CD14-positive monocyte (primary cell): Measurements from ENCODE around the gene QSOX1. TPM values are rescaled to one million over a fixed set of nuclear protein-coding genes. Genes with fewer than 3 reads are reported as not detected.
A peak's percentile ranks its signal among the peaks of the same experiment; 100 is the strongest.

Source experiments
- DNase-seq, 3 donors: peaks; one replicate each; pipeline ENCODE4 v3.0.0-alpha.2; 2011 to 2022
- H2AFZ ChIP-seq: 2 replicates; pipeline ENCODE4 v1.6.0; 2012; ENCODE audit warnings: mild to moderate bottlenecking, low read depth, low read length, inconsistent platforms; ENCODE audit not compliant: insufficient read depth, poor library complexity, severe bottlenecking
- H3K27ac ChIP-seq, 2 donors: 1 replicate in 1 of 2; 2 replicates in 1 of 2; pipeline ENCODE4 v1.5.1; 2012 to 2013; ENCODE audit warnings: low read length in 2 of 2, control low read depth in 1 of 2, inconsistent platforms in 1 of 2, low read depth in 1 of 2, mild to moderate bottlenecking in 1 of 2
- H3K27me3 ChIP-seq, 2 donors: one replicate each; pipeline versions ENCODE4 v1.6.0 to v1.6.1; 2011 to 2013; ENCODE audit warnings: low read length in 2 of 2; ENCODE audit not compliant: control insufficient read depth in 2 of 2, insufficient read depth in 2 of 2
- H3K36me3 ChIP-seq, 2 donors: replicated peaks in 1 of 2; 1 replicate in 1 of 2; 2 replicates in 1 of 2; pipeline versions ENCODE4 v1.5.1 to v1.6.1; 2012 to 2013; ENCODE audit warnings: low read length in 2 of 2, control low read depth in 1 of 2, inconsistent platforms in 1 of 2, mild to moderate bottlenecking in 1 of 2; ENCODE audit not compliant: insufficient read depth in 2 of 2, control insufficient read depth in 1 of 2
- H3K4me1 ChIP-seq, 2 donors: 1 replicate in 1 of 2; 2 replicates in 1 of 2; pipeline versions ENCODE4 v1.5.1 to v1.6.1; 2012 to 2013; ENCODE audit warnings: low read length in 2 of 2, control low read depth in 1 of 2, inconsistent platforms in 1 of 2, mild to moderate bottlenecking in 1 of 2, moderate library complexity in 1 of 2; ENCODE audit not compliant: insufficient read depth in 2 of 2, control insufficient read depth in 1 of 2
- H3K4me2 ChIP-seq: replicated peaks from 2 replicates; pipeline ENCODE3; 2012; ENCODE audit warnings: low read length, moderate library complexity, mild to moderate bottlenecking; ENCODE audit not compliant: poor library complexity, severe bottlenecking; ENCODE audit errors: extremely low read depth
- H3K4me3 ChIP-seq, 3 experiments: fragments of 200-600 bp in 1 of 3; sonication (generic) in 1 of 3; replicated peaks in 1 of 3; 1 replicate in 2 of 3; 2 replicates in 1 of 3; pipeline ENCODE4 v1.5.1; 2011 to 2013; ENCODE audit warnings: low read length in 3 of 3, mild to moderate bottlenecking in 3 of 3, control low read depth in 2 of 3, low read depth in 2 of 3, inconsistent platforms in 1 of 3, moderate library complexity in 1 of 3
- H3K79me2 ChIP-seq: 2 replicates; pipeline ENCODE4 v1.6.0; 2012; ENCODE audit warnings: mild to moderate bottlenecking, control low read depth, inconsistent platforms, low read length, moderate library complexity; ENCODE audit not compliant: insufficient read depth
- H3K9ac ChIP-seq: 2 replicates; pipeline ENCODE4 v1.6.0; 2017; ENCODE audit warnings: low read length, mild to moderate bottlenecking; ENCODE audit not compliant: insufficient read depth, poor library complexity, severe bottlenecking
- H3K9me3 ChIP-seq, 2 donors: replicated peaks in 1 of 2; 1 replicate in 1 of 2; 2 replicates in 1 of 2; pipeline versions ENCODE4 v1.5.1 to v1.6.1; 2012 to 2013; ENCODE audit warnings: low read length in 2 of 2, control low read depth in 1 of 2; ENCODE audit not compliant: control insufficient read depth in 1 of 2, insufficient read depth in 1 of 2
- H4K20me1 ChIP-seq: 2 replicates; pipeline ENCODE4 v1.6.0; 2012; ENCODE audit warnings: mild to moderate bottlenecking, low read length, control low read depth, moderate library complexity; ENCODE audit not compliant: insufficient read depth
- H3K27ac Mint-ChIP-seq, 7 donors: one replicate each; pipeline ENCODE4 v1.8.0; 2020; ENCODE audit warnings: mild to moderate bottlenecking in 7 of 7, mixed read lengths in 7 of 7, moderate library complexity in 6 of 7, inconsistent platforms in 2 of 7
- H3K27me3 Mint-ChIP-seq, 3 donors: one replicate each; pipeline ENCODE4 v1.8.0; 2021 to 2022; ENCODE audit warnings: low read depth in 3 of 3, mild to moderate bottlenecking in 3 of 3, mixed read lengths in 3 of 3, moderate library complexity in 3 of 3, inconsistent platforms in 1 of 3
- H3K36me3 Mint-ChIP-seq, 2 donors: one replicate each; pipeline ENCODE4 v1.8.0; 2020; ENCODE audit warnings: mixed read lengths in 2 of 2, inconsistent platforms in 1 of 2, mild to moderate bottlenecking in 1 of 2
- H3K4me1 Mint-ChIP-seq: one replicate; pipeline ENCODE4 v1.8.0; 2020; ENCODE audit warnings: mild to moderate bottlenecking, mixed read lengths
- H3K4me3 Mint-ChIP-seq, 2 donors: one replicate each; pipeline ENCODE4 v1.8.0; 2020; ENCODE audit warnings: mild to moderate bottlenecking in 2 of 2, mixed read lengths in 2 of 2, moderate library complexity in 1 of 2
- H3K9me3 Mint-ChIP-seq, 7 donors: one replicate each; pipeline ENCODE4 v1.8.0; 2020 to 2022; ENCODE audit warnings: mixed read lengths in 7 of 7, mild to moderate bottlenecking in 6 of 7, moderate library complexity in 6 of 7, inconsistent platforms in 2 of 7
- CTCF ChIP-seq: fragments of 200-600 bp; IDR thresholded peaks from one replicate; pipeline ENCODE4 v1.8.0; 2022; ENCODE audit warnings: antibody characterized with exemption, mild to moderate bottlenecking
- WGBS: methylation state at CpG from one replicate; pipeline ENCODE4 v1.1.5; 2013; ENCODE audit warnings: missing lambda C conversion rate; ENCODE audit not compliant: insufficient coverage; 5-methylcytosine and 5-hydroxymethylcytosine counted together
- intact Hi-C, 2 donors: fragments of 100-400 bp; cut with micrococcal nuclease; formaldehyde crosslinking; loops; one replicate each; pipeline versions ENCODE4 v1.15.0 to v1.15.1; 2023
- polyA plus RNA-seq, 3 donors: library from polyadenylated mRNA; depleted of rRNA in 1 of 3; unstranded in 2 of 3; stranded (reverse) in 1 of 3; fragments of 300-500 nt in 2 of 3; fragments of >200 nt in 1 of 3; fragmentation: Illumina TruSeq in 2 of 3; gene quantifications; 1 replicate in 2 of 3; 2 replicates in 1 of 3; pipeline ENCODE4 v1.2.3, GENCODE V29; 2012 to 2021

Gene QSOX1
- polyA plus RNA-seq, 3 donors = 34.5 to 86.5 (median 35.8) TPM

GRCh38 chr1:180227861-180228647, 73.4 kb downstream of the QSOX1 start:
- peak overlapping the region; percentile 76 to 78 for H3K4me3 Mint-ChIP-seq
- no peak overlapping the region for H3K9ac ChIP-seq
- DNase-seq = no peak
- H3K27ac Mint-ChIP-seq = peak overlapping the region in 1 of 7 donors; percentile 64
- no peaks in the 10 kb centered on the region for H3K79me2 ChIP-seq
- H3K9me3 ChIP-seq = peaks cover 0 to 29% of the 10 kb centered on the region in 2 donors
- peaks cover 34% of the 10 kb centered on the region for H3K4me1 Mint-ChIP-seq
- H3K27me3 ChIP-seq = peaks cover 74 to 92% of the 10 kb centered on the region in 2 donors
- no peaks in the 10 kb centered on the region for H3K36me3 ChIP-seq
- peaks cover 3% of the 10 kb centered on the region in 2 donors for H3K36me3 Mint-ChIP-seq
- H3K4me2 ChIP-seq = no peak overlapping the region
- H4K20me1 ChIP-seq = no peaks in the 10 kb centered on the region
- intact Hi-C loops = no loop called here
- WGBS = 22% methylated on average over 10 of the region's 17 CpGs
- H3K27me3 Mint-ChIP-seq = peaks cover 81 to 96% (median 84%) of the 10 kb centered on the region in 3 donors
- peaks cover 0 to 33% (median 11%) of the 10 kb centered on the region in 7 donors for H3K9me3 Mint-ChIP-seq
- H3K27ac ChIP-seq = no peak overlapping the region
- H2AFZ ChIP-seq = no peak overlapping the region
- H3K4me1 ChIP-seq = peaks cover 27 to 37% of the 10 kb centered on the region in 2 donors
- no peak for TF ChIP-seq CTCF
- H3K4me3 ChIP-seq = no peak overlapping the region

- Histone ChIP-seq H3K9me3 (peaks cover 2 to 29% of the 10 kb centered on the region in 2 donors), H3K27me3 (peaks cover 78 to 93% of the 10 kb centered on the region in 2 donors), H4K20me1 (no peaks in the 10 kb centered on the region), H3K79me2 (no peaks in the 10 kb centered on the region), H3K27ac (no peak overlapping the region), H2AFZ (peak overlapping the region; percentile 77), H3K9ac (peak overlapping the region; percentile 34), H3K4me3 (peak overlapping the region; percentile 49 to 81 (median 51)), H3K4me2 (peak overlapping the region; percentile 96), H3K4me1 (peaks cover 33 to 45% of the 10 kb centered on the region in 2 donors), H3K36me3 (no peaks in the 10 kb centered on the region)
- H3K9me3 Mint-ChIP-seq = peaks cover 0 to 40% (median 12%) of the 10 kb centered on the region in 7 donors
- H3K36me3 Mint-ChIP-seq = peaks cover 3% of the 10 kb centered on the region in 2 donors
- intact Hi-C loops = no loop called here
- no peak for DNase-seq
- 2% methylated on average over 53 of the region's 57 CpGs for WGBS
- no peak for TF ChIP-seq CTCF
- H3K4me1 Mint-ChIP-seq = peaks cover 42% of the 10 kb centered on the region
- no peak overlapping the region for H3K27ac Mint-ChIP-seq
- H3K27me3 Mint-ChIP-seq = peaks cover 87 to 96% (median 88%) of the 10 kb centered on the region in 3 donors
- H3K4me3 Mint-ChIP-seq = peak overlapping the region; percentile 76 to 92
Measured at GRCh38 chr1:180228648-180229482, 74.2 kb downstream of the QSOX1 start.
